Lung (tissue), 12 donors: ENCODE results near the gene RTL5. TPM values are rescaled to one million over a fixed set of nuclear protein-coding genes. Genes with fewer than 3 reads are reported as not detected.

ENCODE experiments used
- ATAC-seq: fragments of 200-7000 bp; cut with Tn5 transposase; one replicate; pipeline ENCODE4 v1.9.1; 2020; ENCODE audit warnings: moderate number of reproducible peaks; ENCODE audit not compliant: insufficient read depth, low FRiP score
- DNase-seq, 3 donors: peaks; one replicate each; pipeline ENCODE4 v3.0.0-alpha.2; 2013 to 2017
- H3K27ac ChIP-seq, 2 donors: one replicate each; pipeline ENCODE4 v1.5.1; 2013; ENCODE audit warnings: mild to moderate bottlenecking in 2 of 2, moderate library complexity in 2 of 2, control low read depth in 1 of 2, inconsistent platforms in 1 of 2, low read depth in 1 of 2, low read length in 1 of 2
- H3K27me3 ChIP-seq, 3 donors: one replicate each; pipeline ENCODE4 v1.5.1; 2013; ENCODE audit warnings: low read length in 2 of 3; ENCODE audit not compliant: control insufficient read depth in 3 of 3, insufficient read depth in 3 of 3
- H3K36me3 ChIP-seq, 4 donors: one replicate each; pipeline ENCODE4 v1.5.1; 2013; ENCODE audit warnings: low read length in 4 of 4, mild to moderate bottlenecking in 1 of 4, moderate library complexity in 1 of 4; ENCODE audit not compliant: control insufficient read depth in 4 of 4, insufficient read depth in 4 of 4
- H3K4me1 ChIP-seq, 5 donors: one replicate each; pipeline ENCODE4 v1.5.1; 2013; ENCODE audit warnings: low read length in 5 of 5, mild to moderate bottlenecking in 2 of 5, moderate library complexity in 1 of 5; ENCODE audit not compliant: control insufficient read depth in 5 of 5, insufficient read depth in 5 of 5
- H3K4me3 ChIP-seq: one replicate; pipeline ENCODE4 v1.5.1; 2013; ENCODE audit warnings: mild to moderate bottlenecking, control low read depth, moderate library complexity
- H3K9ac ChIP-seq, 2 donors: one replicate each; pipeline ENCODE4 v1.5.1; 2013; ENCODE audit warnings: low read length in 2 of 2, control low read depth in 1 of 2; ENCODE audit not compliant: insufficient read depth in 1 of 2
- H3K9me3 ChIP-seq, 4 donors: one replicate each; pipeline ENCODE4 v1.5.1; 2013; ENCODE audit warnings: low read length in 3 of 4, mild to moderate bottlenecking in 1 of 4, moderate library complexity in 1 of 4; ENCODE audit not compliant: control insufficient read depth in 4 of 4, insufficient read depth in 3 of 4
- WGBS, 2 donors: extraction: QIAGEN DNeasy Blood & Tissue Kit; methylation state at CpG; one replicate each; pipeline ENCODE4 v1.1.7; 2013; 5-methylcytosine and 5-hydroxymethylcytosine counted together
- polyA plus RNA-seq, 2 donors: library from polyadenylated mRNA; stranded (reverse); fragments of 200-250 nt; gene quantifications; one replicate each; pipeline ENCODE4 v1.2.1, GENCODE V29; 2013
- total RNA-seq, 2 donors: library from RNA; depleted of rRNA in 1 of 2; stranded (reverse); fragments of >200 nt in 1 of 2; gene quantifications; one replicate each; pipeline ENCODE4 v1.2.1, GENCODE V29; 2014 to 2021
- TF ChIP-seq, protein P1 (sequence below): IDR thresholded peaks from 2 replicates; pipeline ENCODE4 v1.5.1; 2012; ENCODE audit warnings: mild to moderate bottlenecking; ENCODE audit errors: control extremely low read depth, extremely low read depth
- donor health status: control.
- donor health status: control.
- donor health status: Bipolar disorder and iron deficiency.
- donor health status: healthy.
- donor health status: DM: yes; HTN: yes; CAD: no.

The RTL5 gene
- total and polyA plus RNA-seq, 4 donors = 2.8 to 8.3 (median 5.6) TPM

DNA sequence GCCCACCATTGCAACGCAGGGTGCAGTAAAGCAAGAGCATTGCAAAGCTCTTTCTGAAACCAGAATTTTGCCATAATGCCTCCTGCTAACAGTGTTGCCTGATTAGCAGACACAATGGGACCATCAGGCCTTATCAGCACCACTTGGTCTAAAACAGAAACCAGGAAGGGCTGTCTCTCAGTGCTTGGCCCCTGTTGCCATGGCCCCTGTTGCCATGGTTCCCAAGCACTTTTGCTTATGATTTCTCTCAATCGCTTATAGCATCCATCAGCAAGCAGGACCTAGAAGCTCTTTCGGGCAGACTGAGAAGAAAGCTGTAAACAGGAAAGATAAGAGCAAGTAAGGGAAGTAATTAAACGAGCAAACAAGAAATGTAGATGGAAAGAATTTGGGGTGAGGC lies 36.8 kb downstream of the RTL5 start:
- ATAC-seq = no peak

DNA sequence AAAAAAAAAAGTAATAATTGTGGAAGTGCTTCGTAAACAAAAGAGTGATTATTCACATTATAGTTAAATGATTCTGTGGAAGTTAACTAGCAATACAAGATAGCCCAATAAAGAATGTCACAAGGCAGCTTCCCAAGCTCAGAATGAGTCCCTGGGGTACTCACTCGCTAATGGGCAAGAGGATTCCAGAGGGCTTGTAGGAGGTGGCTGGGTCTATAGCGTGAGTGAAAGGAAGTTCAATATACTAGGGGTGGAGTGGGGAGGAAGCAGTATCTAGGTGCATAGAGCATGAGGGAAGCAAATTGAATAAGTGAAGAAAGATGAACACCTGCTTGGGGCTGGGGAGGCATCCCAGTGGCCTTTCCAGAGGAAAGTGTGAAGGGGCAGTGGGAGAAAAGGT lies 42.5 kb downstream of the RTL5 start:
- no peak for DNase-seq
- Histone ChIP-seq H3K4me1 (no peaks in the 10 kb centered on the region), H3K27me3 (peaks cover 0 to 19% (median 7%) of the 10 kb centered on the region in 3 donors), H3K4me3 (no peak overlapping the region), H3K36me3 (no peaks in the 10 kb centered on the region), H3K9ac (no peak overlapping the region), H3K9me3 (peaks cover 0 to 1% (median 0%) of the 10 kb centered on the region in 4 donors), H3K27ac (no peak overlapping the region)
- ATAC-seq = no peak
- 66 to 83% methylated on average over 3 of the region's 3 CpGs for WGBS, 2 donors
- TF ChIP-seq, protein P1, sequence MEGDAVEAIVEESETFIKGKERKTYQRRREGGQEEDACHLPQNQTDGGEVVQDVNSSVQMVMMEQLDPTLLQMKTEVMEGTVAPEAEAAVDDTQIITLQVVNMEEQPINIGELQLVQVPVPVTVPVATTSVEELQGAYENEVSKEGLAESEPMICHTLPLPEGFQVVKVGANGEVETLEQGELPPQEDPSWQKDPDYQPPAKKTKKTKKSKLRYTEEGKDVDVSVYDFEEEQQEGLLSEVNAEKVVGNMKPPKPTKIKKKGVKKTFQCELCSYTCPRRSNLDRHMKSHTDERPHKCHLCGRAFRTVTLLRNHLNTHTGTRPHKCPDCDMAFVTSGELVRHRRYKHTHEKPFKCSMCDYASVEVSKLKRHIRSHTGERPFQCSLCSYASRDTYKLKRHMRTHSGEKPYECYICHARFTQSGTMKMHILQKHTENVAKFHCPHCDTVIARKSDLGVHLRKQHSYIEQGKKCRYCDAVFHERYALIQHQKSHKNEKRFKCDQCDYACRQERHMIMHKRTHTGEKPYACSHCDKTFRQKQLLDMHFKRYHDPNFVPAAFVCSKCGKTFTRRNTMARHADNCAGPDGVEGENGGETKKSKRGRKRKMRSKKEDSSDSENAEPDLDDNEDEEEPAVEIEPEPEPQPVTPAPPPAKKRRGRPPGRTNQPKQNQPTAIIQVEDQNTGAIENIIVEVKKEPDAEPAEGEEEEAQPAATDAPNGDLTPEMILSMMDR = no peak

More for the DNA sequence above, 36.8 kb downstream of the RTL5 start:
- H3K27me3 ChIP-seq = peaks cover 0 to 29% (median 8%) of the 10 kb centered on the region in 3 donors
- TF ChIP-seq, protein P1 = no peak
- H3K36me3 ChIP-seq = no peaks in the 10 kb centered on the region
- H3K4me1 ChIP-seq = peaks cover 0 to 5% (median 0%) of the 10 kb centered on the region in 5 donors
- DNase-seq = peak; percentile 72 to 80 (median 79)
- WGBS, 2 donors = 9 to 35% methylated on average over 4 of the region's 4 CpGs
- H3K4me3 ChIP-seq = no peak overlapping the region
- H3K9ac ChIP-seq = no peak overlapping the region
- H3K27ac ChIP-seq = peak overlapping the region in 1 of 2 donors; percentile 9
- H3K9me3 ChIP-seq = peaks cover 0 to 2% (median 0%) of the 10 kb centered on the region in 4 donors

DNA sequence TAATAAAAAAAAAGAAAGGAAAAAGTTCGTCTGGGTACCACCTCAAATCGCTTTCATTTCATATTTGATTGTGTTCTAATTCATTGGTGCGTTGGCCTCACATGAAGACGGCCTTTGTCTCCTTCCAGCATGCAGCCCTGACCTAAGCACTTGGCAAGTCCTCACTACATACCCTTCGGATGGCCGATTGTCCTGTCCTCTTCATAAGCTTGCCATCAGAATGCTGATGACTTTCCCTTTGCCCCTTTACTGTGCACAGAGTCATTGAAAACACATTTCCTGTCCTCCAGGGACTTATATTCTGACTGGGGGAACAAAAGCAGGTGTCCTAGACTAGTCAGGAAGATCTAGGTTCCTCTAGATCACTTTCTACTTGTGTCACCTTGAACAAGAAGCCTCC lies 43.0 kb downstream of the RTL5 start:
- Histone ChIP-seq H3K9ac (no peak overlapping the region), H3K9me3 (peaks cover 0 to 1% (median 0%) of the 10 kb centered on the region in 4 donors), H3K4me1 (no peaks in the 10 kb centered on the region), H3K4me3 (no peak overlapping the region), H3K27ac (no peak overlapping the region), H3K27me3 (peaks cover 0 to 19% (median 7%) of the 10 kb centered on the region in 3 donors), H3K36me3 (no peaks in the 10 kb centered on the region)
- TF ChIP-seq, protein P1 = no peak
- 66 to 93% methylated on average over 6 of the region's 6 CpGs for WGBS, 2 donors
- ATAC-seq = no peak
- no peak for DNase-seq

DNA sequence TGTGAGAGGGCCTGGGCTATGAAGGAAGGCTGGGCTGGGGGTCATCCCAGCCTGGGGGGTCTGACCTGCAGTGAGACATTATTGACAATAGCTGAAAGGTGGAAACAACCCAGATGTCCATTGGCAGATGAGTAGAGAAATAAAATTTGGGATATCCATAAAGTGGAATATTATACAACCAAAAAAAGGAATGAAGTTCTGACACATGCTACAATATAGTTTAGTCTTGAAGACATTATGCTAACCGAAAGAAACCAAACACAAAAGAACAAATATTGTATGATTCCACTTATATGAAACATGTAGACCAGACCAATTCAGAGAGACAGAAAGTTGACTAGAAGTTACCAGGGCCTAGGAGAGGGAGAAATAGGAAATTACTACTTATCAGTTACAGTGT lies 44.7 kb downstream of the RTL5 start:
- TF ChIP-seq, protein P1 = no peak
- Histone ChIP-seq H3K4me3 (no peak overlapping the region), H3K9ac (no peak overlapping the region), H3K27ac (no peak overlapping the region), H3K36me3 (no peaks in the 10 kb centered on the region), H3K4me1 (peaks cover 0 to 5% (median 0%) of the 10 kb centered on the region in 5 donors), H3K9me3 (peaks cover 0 to 1% (median 0%) of the 10 kb centered on the region in 4 donors), H3K27me3 (peaks cover 0 to 21% (median 12%) of the 10 kb centered on the region in 3 donors)
- 81 to 97% methylated on average over 1 of the region's 1 CpG for WGBS, 2 donors
- ATAC-seq (no peak), DNase-seq (no peak)
